OCI-LY3 (cell line): ENCODE results near the gene ABCA2.

Experiments used
- CTCF ChIP-seq: fragments of 200-600, 300-600 bp; sonication (generic); IDR thresholded peaks from 2 replicates; pipeline ENCODE4 v1.5.1; 2014; ENCODE audit warnings: antibody characterized with exemption, low read length, low read depth
- EZH2phosphoT487 ChIP-seq: fragments of 200-600 bp; shearing (Covaris generic); IDR thresholded peaks from 2 replicates; pipeline ENCODE4 v1.6.1; 2018; ENCODE audit warnings: antibody characterized with exemption, mixed run types, low read depth

GRCh38 chr9:136963751-136964150 is 64.3 kb downstream of the ABCA2 start:
- TF ChIP-seq CTCF (no peak), EZH2phosphoT487 (no peak)
